Activated CD8-positive, alpha-beta memory T cell treated with anti-CD3 and anti-CD28 coated beads, Interleukin-2, amount 50 U/mL, for 24 hours (primary cell): Measurements from ENCODE around the gene PRIMA1.
"Not testable (repeated sequence)": the region's sequence is repeated elsewhere in the genome, so short reads cannot be mapped to it uniquely, and the experiment has no call there.

ENCODE experiments used
- DNase-seq: peaks from one replicate; pipeline ENCODE4 v3.0.0-alpha.2; 2020; ENCODE audit errors: extremely low read depth

Gene PRIMA1

GRCh38 chr14:93788293-93788542 lies at the start of gene PRIMA1:
TSS of gene PRIMA1 (minus strand) at chr14:93788485. CDS start at chr14:93787718, 767 bp downstream.
- no peak for DNase-seq

- DNase-seq: no peak
These were observed 46.5 kb upstream of the PRIMA1 start for GRCh38 chr14:93834699-93835371.

GRCh38 chr14:93832665-93833064 lies 44.4 kb upstream of the PRIMA1 start:
- DNase-seq: no peak

- DNase-seq: no peak
These were observed 43.8 kb upstream of the PRIMA1 start for GRCh38 chr14:93832081-93832480.

- no peak for DNase-seq
These were observed 42.6 kb upstream of the PRIMA1 start for GRCh38 chr14:93830753-93831461.

- no peak for DNase-seq
These were observed 41.7 kb upstream of the PRIMA1 start for GRCh38 chr14:93829839-93830481.

- DNase-seq: no peak
These were observed 36.9 kb upstream of the PRIMA1 start for GRCh38 chr14:93825235-93825553.

- no peak for DNase-seq
These were observed 36.4 kb upstream of the PRIMA1 start for GRCh38 chr14:93824518-93825234.

- no peak for DNase-seq
These were observed 35.8 kb upstream of the PRIMA1 start for GRCh38 chr14:93824076-93824475.

GRCh38 chr14:93821051-93821450 lies 32.8 kb upstream of the PRIMA1 start:
- DNase-seq: no peak

GRCh38 chr14:93818857-93819256 lies 30.6 kb upstream of the PRIMA1 start:
- DNase-seq: no peak

GRCh38 chr14:93811676-93812075 lies 23.4 kb upstream of the PRIMA1 start:
- DNase-seq: no peak

GRCh38 chr14:93811020-93811419 lies 22.7 kb upstream of the PRIMA1 start:
- DNase-seq: no peak

GRCh38 chr14:93809491-93810420 lies 21.5 kb upstream of the PRIMA1 start:
- not testable (repeated sequence) for DNase-seq

- no peak for DNase-seq
These were observed 16.4 kb upstream of the PRIMA1 start for GRCh38 chr14:93804654-93805053.

GRCh38 chr14:93803408-93804318 lies 15.4 kb upstream of the PRIMA1 start:
- no peak for DNase-seq

GRCh38 chr14:93799989-93800921 lies 12.0 kb upstream of the PRIMA1 start:
- no peak for DNase-seq

GRCh38 chr14:93799617-93799988 lies 11.3 kb upstream of the PRIMA1 start:
- DNase-seq: no peak

GRCh38 chr14:93797536-93797935 lies 9.3 kb upstream of the PRIMA1 start:
- DNase-seq: no peak

- no peak for DNase-seq
These were observed 8.8 kb upstream of the PRIMA1 start for GRCh38 chr14:93797071-93797470.
